Measurements from ENCODE around the gene ATP6V0E1.

The ATP6V0E1 gene

GRCh38 chr5:172950176-172950965 is 33.2 kb upstream of the ATP6V0E1 start:
- no peak for ATAC-seq (ENCODE audit: low read depth)
- H3K27ac Mint-ChIP-seq = no peak overlapping the region

GRCh38 chr5:172951371-172952033 is 32.1 kb upstream of the ATP6V0E1 start:
- Mint-ChIP-seq H3K9me3 (no peaks in the 10 kb centered on the region), H3K4me3 (no peak overlapping the region), H3K27ac (no peak overlapping the region), H3K4me1 (peaks cover 5% of the 10 kb centered on the region), H3K36me3 (peaks cover 15% of the 10 kb centered on the region), H3K27me3 (no peaks in the 10 kb centered on the region)
- ATAC-seq (ENCODE audit: low read depth) = no peak
- DNase-seq (ENCODE audit: low spot score in 2 of 2) = no peak

More at GRCh38 chr5:172950176-172950965, 33.2 kb upstream of the ATP6V0E1 start:
- Mint-ChIP-seq H3K4me3 (no peak overlapping the region), H3K9me3 (no peaks in the 10 kb centered on the region), H3K27me3 (no peaks in the 10 kb centered on the region), H3K36me3 (peaks cover 24% of the 10 kb centered on the region), H3K4me1 (peaks cover 5% of the 10 kb centered on the region)
- DNase-seq (ENCODE audit: low spot score in 2 of 2) = no peak

GRCh38 chr5:172952034-172952511 is 31.5 kb upstream of the ATP6V0E1 start:
- H3K36me3 Mint-ChIP-seq = peaks cover 14% of the 10 kb centered on the region
- no peak overlapping the region for H3K4me3 Mint-ChIP-seq
- H3K27ac Mint-ChIP-seq = no peak overlapping the region
- peaks cover 5% of the 10 kb centered on the region for H3K4me1 Mint-ChIP-seq
- ATAC-seq (ENCODE audit: low read depth) (no peak), DNase-seq (ENCODE audit: low spot score in 2 of 2) (no peak)
- H3K9me3 Mint-ChIP-seq = no peaks in the 10 kb centered on the region
- no peaks in the 10 kb centered on the region for H3K27me3 Mint-ChIP-seq

GRCh38 chr5:172953776-172954675 is 29.5 kb upstream of the ATP6V0E1 start:
- H3K36me3 Mint-ChIP-seq = peaks cover 8% of the 10 kb centered on the region
- H3K27ac Mint-ChIP-seq = no peak overlapping the region
- DNase-seq (ENCODE audit: low spot score in 2 of 2) = no peak
- no peak for ATAC-seq (ENCODE audit: low read depth)
- H3K4me3 Mint-ChIP-seq = no peak overlapping the region
- no peaks in the 10 kb centered on the region for H3K9me3 Mint-ChIP-seq
- H3K27me3 Mint-ChIP-seq = no peaks in the 10 kb centered on the region
- H3K4me1 Mint-ChIP-seq = peaks cover 8% of the 10 kb centered on the region

GRCh38 chr5:172954751-172955159 is 28.8 kb upstream of the ATP6V0E1 start:
- H3K36me3 Mint-ChIP-seq = peaks cover 6% of the 10 kb centered on the region
- no peak for ATAC-seq (ENCODE audit: low read depth)
- H3K27me3 Mint-ChIP-seq = no peaks in the 10 kb centered on the region
- H3K9me3 Mint-ChIP-seq = no peaks in the 10 kb centered on the region
- H3K4me1 Mint-ChIP-seq = peaks cover 12% of the 10 kb centered on the region
- H3K4me3 Mint-ChIP-seq = no peak overlapping the region
- DNase-seq (ENCODE audit: low spot score in 2 of 2) = no peak
- H3K27ac Mint-ChIP-seq = no peak overlapping the region

- Mint-ChIP-seq H3K4me3 (no peak overlapping the region), H3K36me3 (peaks cover 6% of the 10 kb centered on the region), H3K27ac (no peak overlapping the region), H3K9me3 (no peaks in the 10 kb centered on the region), H3K27me3 (no peaks in the 10 kb centered on the region), H3K4me1 (peaks cover 18% of the 10 kb centered on the region)
- DNase-seq (ENCODE audit: low spot score in 2 of 2) (no peak), ATAC-seq (ENCODE audit: low read depth) (no peak)
Observed at GRCh38 chr5:172956228-172956627, 27.3 kb upstream of the ATP6V0E1 start.

- Mint-ChIP-seq H3K27me3 (no peaks in the 10 kb centered on the region), H3K9me3 (no peaks in the 10 kb centered on the region), H3K4me3 (no peak overlapping the region), H3K27ac (no peak overlapping the region), H3K4me1 (peaks cover 23% of the 10 kb centered on the region), H3K36me3 (peaks cover 8% of the 10 kb centered on the region)
- DNase-seq (ENCODE audit: low spot score in 2 of 2) = no peak
- ATAC-seq (ENCODE audit: low read depth) = no peak
Observed at GRCh38 chr5:172956936-172957335, 26.6 kb upstream of the ATP6V0E1 start.

- ATAC-seq (ENCODE audit: low read depth) = no peak
- Mint-ChIP-seq H3K36me3 (peaks cover 6% of the 10 kb centered on the region), H3K4me3 (peak overlapping the region; percentile 6), H3K9me3 (no peaks in the 10 kb centered on the region), H3K4me1 (peaks cover 24% of the 10 kb centered on the region), H3K27me3 (no peaks in the 10 kb centered on the region), H3K27ac (no peak overlapping the region)
- no peak for DNase-seq (ENCODE audit: low spot score in 2 of 2)
Observed at GRCh38 chr5:172957458-172957857, 26.1 kb upstream of the ATP6V0E1 start.

- peak overlapping the region; percentile 95 for H3K4me3 Mint-ChIP-seq
- H3K9me3 Mint-ChIP-seq = no peaks in the 10 kb centered on the region
- peak; percentile 63 to 66 for DNase-seq (ENCODE audit: low spot score in 2 of 2)
- H3K27me3 Mint-ChIP-seq = no peaks in the 10 kb centered on the region
- peaks cover 24% of the 10 kb centered on the region for H3K4me1 Mint-ChIP-seq
- peak; percentile 67 for ATAC-seq (ENCODE audit: low read depth)
- peaks cover 9% of the 10 kb centered on the region for H3K36me3 Mint-ChIP-seq
- peak overlapping the region; percentile 95 for H3K27ac Mint-ChIP-seq
Observed at GRCh38 chr5:172958331-172959046, 25.1 kb upstream of the ATP6V0E1 start.

- Mint-ChIP-seq H3K36me3 (peaks cover 12% of the 10 kb centered on the region), H3K4me3 (peak overlapping the region; percentile 95), H3K9me3 (no peaks in the 10 kb centered on the region), H3K4me1 (peaks cover 19% of the 10 kb centered on the region), H3K27ac (peak overlapping the region; percentile 95), H3K27me3 (no peaks in the 10 kb centered on the region)
- no peak for ATAC-seq (ENCODE audit: low read depth)
- DNase-seq (ENCODE audit: low spot score in 2 of 2) = no peak
Observed at GRCh38 chr5:172959824-172960799, 23.5 kb upstream of the ATP6V0E1 start.

GRCh38 chr5:172969921-172970320 is 13.7 kb upstream of the ATP6V0E1 start:
- DNase-seq (ENCODE audit: low spot score in 2 of 2) (no peak), ATAC-seq (ENCODE audit: low read depth) (no peak)
- Mint-ChIP-seq H3K27me3 (no peaks in the 10 kb centered on the region), H3K36me3 (peaks cover 17% of the 10 kb centered on the region), H3K9me3 (no peaks in the 10 kb centered on the region), H3K4me3 (no peak overlapping the region), H3K27ac (peak overlapping the region; percentile 20), H3K4me1 (peaks cover 4% of the 10 kb centered on the region)

- Mint-ChIP-seq H3K9me3 (no peaks in the 10 kb centered on the region), H3K27me3 (no peaks in the 10 kb centered on the region), H3K4me1 (peaks cover 4% of the 10 kb centered on the region), H3K27ac (no peak overlapping the region), H3K36me3 (peaks cover 8% of the 10 kb centered on the region), H3K4me3 (no peak overlapping the region)
- no peak for DNase-seq (ENCODE audit: low spot score in 2 of 2)
- ATAC-seq (ENCODE audit: low read depth) = no peak
Observed at GRCh38 chr5:172971482-172971881, 12.1 kb upstream of the ATP6V0E1 start.

Data from memory B cell (primary cell).